Choroid plexus epithelial cell (primary cell): ENCODE data around the gene RBM33.

Source experiments
- DNase-seq: peaks from one replicate; pipeline ENCODE4 v3.0.0-alpha.2; 2010; ENCODE audit warnings: low read depth
- H3K4me3 ChIP-seq: 2 replicates; pipeline ENCODE4 v1.5.1; 2011; ENCODE audit warnings: low read depth, mild to moderate bottlenecking, control low read depth, low read length, moderate library complexity
- CTCF ChIP-seq: conservative IDR thresholded peaks from 2 replicates; pipeline ENCODE4 v1.5.1; 2011; ENCODE audit warnings: low read depth, mild to moderate bottlenecking, control low read depth, inconsistent platforms, low read length, moderate library complexity

The RBM33 gene

DNA sequence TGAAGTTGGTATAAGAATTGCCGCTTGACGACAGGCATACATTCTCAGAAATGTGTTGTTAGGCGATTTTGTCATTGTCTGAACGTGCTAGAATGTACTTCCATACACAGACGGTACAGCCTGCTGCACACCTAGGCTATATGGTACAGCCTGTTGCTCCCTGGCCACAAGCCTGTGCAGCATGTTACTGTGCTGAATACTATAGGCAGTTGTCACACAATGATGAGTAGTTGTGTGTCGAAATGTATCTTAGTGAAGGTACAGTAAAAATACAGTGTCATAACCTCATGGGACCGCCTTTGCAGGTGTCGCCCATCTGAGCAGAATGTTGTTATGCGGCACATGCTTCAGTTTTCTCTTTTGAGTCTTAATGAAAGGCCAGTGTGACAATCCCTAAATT lies 101.3 kb downstream of the RBM33 start:
- DNase-seq, result no peak
- H3K4me3 ChIP-seq, result no peak overlapping the region
- TF ChIP-seq CTCF, result no peak

- no peak overlapping the region for H3K4me3 ChIP-seq
- DNase-seq, result no peak
- TF ChIP-seq CTCF, result no peak
Observed at GRCh38 chr7:155746188-155746587, 101.7 kb downstream of the RBM33 start.

GRCh38 chr7:155747209-155747608 lies 102.7 kb downstream of the RBM33 start:
- DNase-seq, result no peak
- TF ChIP-seq CTCF, result no peak
- no peak overlapping the region for H3K4me3 ChIP-seq

- no peak for DNase-seq
- no peak overlapping the region for H3K4me3 ChIP-seq
- no peak for TF ChIP-seq CTCF
Observed at GRCh38 chr7:155749578-155749977, 105.1 kb downstream of the RBM33 start.

GRCh38 chr7:155750255-155751125 lies 106.0 kb downstream of the RBM33 start:
- TF ChIP-seq CTCF, result no peak
- DNase-seq, result no peak
- H3K4me3 ChIP-seq, result no peak overlapping the region

DNA sequence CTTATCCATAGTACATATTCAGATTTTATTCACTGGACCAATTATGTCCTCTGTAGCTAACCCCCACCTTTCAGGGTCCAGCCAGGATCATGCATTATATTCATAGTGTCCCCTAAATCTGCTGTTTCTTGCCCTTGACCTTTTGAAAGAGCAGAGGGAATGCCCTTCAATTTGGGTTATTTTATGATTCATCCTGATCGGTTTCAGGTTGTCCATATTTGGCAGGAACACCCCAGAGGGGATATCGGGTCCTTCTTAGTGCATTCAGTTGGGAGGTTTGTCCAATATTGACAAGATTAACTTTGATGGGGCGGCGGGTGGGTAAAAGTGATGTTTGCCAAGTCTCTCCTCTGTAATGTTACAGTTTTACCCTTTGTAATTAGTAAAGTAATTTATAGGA lies 106.9 kb downstream of the RBM33 start:
- H3K4me3 ChIP-seq, result no peak overlapping the region
- no peak for TF ChIP-seq CTCF
- no peak for DNase-seq
